GM23338 (cell line): ENCODE measurements around the gene NLRP10. TPM values are rescaled to one million over a fixed set of nuclear protein-coding genes. Genes with fewer than 3 reads are reported as not detected.

Experiments used
- ATAC-seq: fragments of 200-7000 bp; cut with Tn5 transposase; 3 replicates; pipeline ENCODE4 v1.9.1; 2020
- DNase-seq: peaks from one replicate; pipeline ENCODE4 v3.0.0-alpha.2; 2015; ENCODE audit warnings: low spot score
- H2AFZ ChIP-seq: fragments of 200-600 bp; sonication (generic); 2 replicates; pipeline ENCODE4 v1.8.0; 2016; ENCODE audit warnings: antibody characterized with exemption, mild to moderate bottlenecking, moderate library complexity
- H3F3A ChIP-seq: fragments of 200-600 bp; sonication (generic); replicated peaks from 2 replicates; pipeline ENCODE4 v1.8.0; 2017; ENCODE audit warnings: antibody characterized with exemption, mixed run types, low read depth
- H3K27ac ChIP-seq: fragments of 200-600 bp; sonication (generic); 2 replicates; pipeline ENCODE4 v1.6.1; 2016; ENCODE audit warnings: low read depth
- H3K27me3 ChIP-seq: fragments of 200-600 bp; sonication (generic); 2 replicates; pipeline ENCODE4 v1.8.0; 2016; ENCODE audit warnings: mild to moderate bottlenecking, mixed run types, moderate library complexity; ENCODE audit not compliant: insufficient read depth
- H3K36me3 ChIP-seq: fragments of 200-600 bp; sonication (generic); 2 replicates; pipeline ENCODE4 v1.8.0; 2016; ENCODE audit warnings: mild to moderate bottlenecking; ENCODE audit not compliant: insufficient read depth
- H3K4me1 ChIP-seq: fragments of 200-600 bp; sonication (generic); 2 replicates; pipeline ENCODE4 v1.8.0; 2016; ENCODE audit warnings: mild to moderate bottlenecking, moderate library complexity; ENCODE audit not compliant: insufficient read depth
- H3K4me2 ChIP-seq: fragments of 200-600 bp; sonication (generic); 2 replicates; pipeline ENCODE4 v1.7.1; 2017; ENCODE audit warnings: mixed run types
- H3K4me3 ChIP-seq: fragments of 200-600 bp; sonication (generic); 2 replicates; pipeline ENCODE4 v1.6.1; 2016; ENCODE audit warnings: mixed run types
- H3K79me2 ChIP-seq: fragments of 200-600 bp; sonication (generic); replicated peaks from 2 replicates; pipeline ENCODE4 v1.8.0; 2017; ENCODE audit warnings: mild to moderate bottlenecking; ENCODE audit not compliant: insufficient read depth
- H3K9me2 ChIP-seq: fragments of 200-600 bp; sonication (generic); 2 replicates; pipeline ENCODE4 v1.8.0; 2017; ENCODE audit not compliant: insufficient read depth
- H4K20me1 ChIP-seq: fragments of 200-600 bp; sonication (generic); replicated peaks from 2 replicates; pipeline ENCODE4 v1.8.0; 2017; ENCODE audit warnings: mild to moderate bottlenecking; ENCODE audit not compliant: insufficient read depth
- H3K27ac Mint-ChIP-seq: 2 replicates; pipeline ENCODE4 v1.8.0; 2020; ENCODE audit warnings: inconsistent platforms, mild to moderate bottlenecking, moderate library complexity, mixed read lengths
- H3K27me3 Mint-ChIP-seq: 3 replicates; pipeline ENCODE4 v1.8.0; 2022; ENCODE audit warnings: low read depth, mild to moderate bottlenecking, moderate library complexity, mixed read lengths, inconsistent platforms; ENCODE audit not compliant: insufficient read depth, poor library complexity
- H3K36me3 Mint-ChIP-seq: 3 replicates; pipeline ENCODE4 v1.8.0; 2021; ENCODE audit warnings: low read depth, mild to moderate bottlenecking, inconsistent platforms, moderate library complexity, mixed read lengths
- H3K4me1 Mint-ChIP-seq: 3 replicates; pipeline ENCODE4 v1.8.0; 2020; ENCODE audit warnings: mild to moderate bottlenecking, inconsistent platforms, mixed read lengths
- H3K4me3 Mint-ChIP-seq: 3 replicates; pipeline ENCODE4 v1.8.0; 2021; ENCODE audit warnings: moderate library complexity, mild to moderate bottlenecking, inconsistent platforms, mixed read lengths
- H3K9me3 Mint-ChIP-seq: 3 replicates; pipeline ENCODE4 v1.8.0; 2020; ENCODE audit warnings: moderate library complexity, mild to moderate bottlenecking, inconsistent platforms, mixed read lengths
- EZH2phosphoT487 ChIP-seq: fragments of 200-600 bp; sonication (generic); IDR thresholded peaks from one replicate; pipeline ENCODE4 v1.8.1; 2018; ENCODE audit warnings: antibody characterized with exemption; ENCODE audit not compliant: unreplicated experiment
- NANOG ChIP-seq: IDR thresholded peaks from 2 replicates; pipeline ENCODE4 v1.6.1; 2016; ENCODE audit warnings: antibody characterized with exemption, borderline replicate concordance
- POLR2AphosphoS5 ChIP-seq: IDR thresholded peaks from 2 replicates; pipeline ENCODE4 v1.6.1; 2016; ENCODE audit warnings: antibody characterized with exemption, low read depth
- REST ChIP-seq: IDR thresholded peaks from one replicate; pipeline ENCODE4 v1.6.1; 2018; ENCODE audit warnings: antibody characterized with exemption; ENCODE audit not compliant: unreplicated experiment
- STAT1 ChIP-seq: IDR thresholded peaks from one replicate; pipeline ENCODE4 v1.6.1; 2016; ENCODE audit warnings: antibody characterized with exemption; ENCODE audit not compliant: unreplicated experiment
- ZNF331 ChIP-seq: fragments of 250-450 bp; sonication (Bioruptor Pico); IDR thresholded peaks from 2 replicates; pipeline ENCODE4 v1.5.0; 2020; ENCODE audit warnings: low read depth, mild to moderate bottlenecking, moderate library complexity
- ZNF462 ChIP-seq: fragments of 250-450 bp; sonication (Bioruptor Pico); IDR thresholded peaks from 2 replicates; pipeline ENCODE4 v1.5.0; 2020; ENCODE audit warnings: mild to moderate bottlenecking, moderate library complexity
- polyA plus RNA-seq: library from polyadenylated mRNA; unstranded; fragments of >200 nt; fragmentation: Nextera tagmentation; extraction: Ambion mirVana; gene quantifications from 2 replicates; pipeline ENCODE4 v1.2.1, GENCODE V29; 2016
- total RNA-seq: library from RNA; depleted of rRNA; stranded (reverse); fragments of >200 nt; shearing (Covaris generic); gene quantifications from 2 replicates; pipeline ENCODE4 v1.2.3, GENCODE V29; 2014
- TF ChIP-seq, protein P1 (sequence below): IDR thresholded peaks from 2 replicates; pipeline ENCODE4 v1.6.1; 2016; ENCODE audit warnings: antibody characterized with exemption

The NLRP10 gene
- total and polyA plus RNA-seq, 2 experiments from 2014 or later: 1.1 to 4.3 TPM

- TF ChIP-seq, protein P1, sequence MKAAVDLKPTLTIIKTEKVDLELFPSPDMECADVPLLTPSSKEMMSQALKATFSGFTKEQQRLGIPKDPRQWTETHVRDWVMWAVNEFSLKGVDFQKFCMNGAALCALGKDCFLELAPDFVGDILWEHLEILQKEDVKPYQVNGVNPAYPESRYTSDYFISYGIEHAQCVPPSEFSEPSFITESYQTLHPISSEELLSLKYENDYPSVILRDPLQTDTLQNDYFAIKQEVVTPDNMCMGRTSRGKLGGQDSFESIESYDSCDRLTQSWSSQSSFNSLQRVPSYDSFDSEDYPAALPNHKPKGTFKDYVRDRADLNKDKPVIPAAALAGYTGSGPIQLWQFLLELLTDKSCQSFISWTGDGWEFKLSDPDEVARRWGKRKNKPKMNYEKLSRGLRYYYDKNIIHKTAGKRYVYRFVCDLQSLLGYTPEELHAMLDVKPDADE: no peak
- TF ChIP-seq ZNF462 (CRISPR knock-in tag) (no peak), ZNF331 (no peak), POLR2AphosphoS5 (no peak)
Observed at GRCh38 chr11:7936615-7937014, 28.6 kb downstream of the NLRP10 start (continued).

GRCh38 chr11:7931168-7931567 lies 34.1 kb downstream of the NLRP10 start, which contains the start of gene OR10A6:
TSS of gene OR10A6 (minus strand) at chr11:7931268. CDS start at chr11:7928662, 2,606 bp downstream.
- Histone ChIP-seq H3K79me2 (no peaks in the 10 kb centered on the region), H3K4me1 (no peaks in the 10 kb centered on the region), H3F3A (no peaks in the 10 kb centered on the region), H3K27ac (no peak within 1 kb of the TSS), H3K27me3 (no peaks in the 10 kb centered on the region), H2AFZ (no peak within 1 kb of the TSS), H3K4me2 (no peak within 1 kb of the TSS), H3K9me2 (peaks cover 4% of the 10 kb centered on the region; the same call in 1 of the 2 replicates), H3K36me3 (peaks cover 6% of the 10 kb centered on the region), H3K4me3 (no peak within 1 kb of the TSS), H4K20me1 (no peaks in the 10 kb centered on the region)
- no peaks in the 10 kb centered on the region for H3K27me3 Mint-ChIP-seq
- H3K9me3 Mint-ChIP-seq: peaks cover 3% of the 10 kb centered on the region; the same call in 2 of the 3 replicates
- H3K27ac Mint-ChIP-seq: no peak within 1 kb of the TSS
- H3K4me1 Mint-ChIP-seq: no peaks in the 10 kb centered on the region
- H3K4me3 Mint-ChIP-seq: no peak within 1 kb of the TSS
- no peak for ATAC-seq
- no peak for DNase-seq
- H3K36me3 Mint-ChIP-seq: peaks cover 3% of the 10 kb centered on the region; the same call in 2 of the 3 replicates
- TF ChIP-seq POLR2AphosphoS5 (no peak), REST (no peak), STAT1 (no peak), EZH2phosphoT487 (no peak), NANOG (no peak)
- TF ChIP-seq, protein P1: no peak
